Measurements from ENCODE around the gene TMEM140.

GRCh38 chr7:135164357-135165061 lies 16.6 kb downstream of the TMEM140 start:
- TF ChIP-seq, protein P1, sequence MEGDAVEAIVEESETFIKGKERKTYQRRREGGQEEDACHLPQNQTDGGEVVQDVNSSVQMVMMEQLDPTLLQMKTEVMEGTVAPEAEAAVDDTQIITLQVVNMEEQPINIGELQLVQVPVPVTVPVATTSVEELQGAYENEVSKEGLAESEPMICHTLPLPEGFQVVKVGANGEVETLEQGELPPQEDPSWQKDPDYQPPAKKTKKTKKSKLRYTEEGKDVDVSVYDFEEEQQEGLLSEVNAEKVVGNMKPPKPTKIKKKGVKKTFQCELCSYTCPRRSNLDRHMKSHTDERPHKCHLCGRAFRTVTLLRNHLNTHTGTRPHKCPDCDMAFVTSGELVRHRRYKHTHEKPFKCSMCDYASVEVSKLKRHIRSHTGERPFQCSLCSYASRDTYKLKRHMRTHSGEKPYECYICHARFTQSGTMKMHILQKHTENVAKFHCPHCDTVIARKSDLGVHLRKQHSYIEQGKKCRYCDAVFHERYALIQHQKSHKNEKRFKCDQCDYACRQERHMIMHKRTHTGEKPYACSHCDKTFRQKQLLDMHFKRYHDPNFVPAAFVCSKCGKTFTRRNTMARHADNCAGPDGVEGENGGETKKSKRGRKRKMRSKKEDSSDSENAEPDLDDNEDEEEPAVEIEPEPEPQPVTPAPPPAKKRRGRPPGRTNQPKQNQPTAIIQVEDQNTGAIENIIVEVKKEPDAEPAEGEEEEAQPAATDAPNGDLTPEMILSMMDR (conservative IDR thresholded peaks at IDR 0.05), result peak; percentile 33
- TF ChIP-seq ZFX (IDR thresholded peaks at IDR 0.05), result no peak

Data from C4-2B (cell line).